GM19452 (cell line): ENCODE data around the gene PLEKHG5.
"Not testable (repeated sequence)": the region's sequence is repeated elsewhere in the genome, so short reads cannot be mapped to it uniquely, and the experiment has no call there.

Experiments
- ATAC-seq: cut with Tn5 transposase; IDR thresholded peaks from one replicate; pipeline ENCODE4 v1.9.1; 2021; ENCODE audit not compliant: unreplicated experiment

Gene PLEKHG5

GRCh38 chr1:6447016-6447817 is 44.2 kb downstream of the PLEKHG5 start:
- no peak for ATAC-seq

- no peak for ATAC-seq
Observed at GRCh38 chr1:6446665-6447015, 44.8 kb downstream of the PLEKHG5 start.

GRCh38 chr1:6445929-6446328 is 45.5 kb downstream of the PLEKHG5 start:
- not testable (repeated sequence) for ATAC-seq

- no peak for ATAC-seq
Observed at GRCh38 chr1:6445062-6445763, 46.3 kb downstream of the PLEKHG5 start.

- no peak for ATAC-seq
Observed at GRCh38 chr1:6444377-6444776, 47.1 kb downstream of the PLEKHG5 start.

- no peak for ATAC-seq
Observed at GRCh38 chr1:6443339-6444115, 47.9 kb downstream of the PLEKHG5 start.

- ATAC-seq, result no peak
Observed at GRCh38 chr1:6441586-6441985, 49.9 kb downstream of the PLEKHG5 start.

GRCh38 chr1:6440198-6441126 is 51.0 kb downstream of the PLEKHG5 start:
- no peak for ATAC-seq

GRCh38 chr1:6438047-6438525 is 53.4 kb downstream of the PLEKHG5 start:
- no peak for ATAC-seq

GRCh38 chr1:6437012-6437700 is 54.3 kb downstream of the PLEKHG5 start:
- not testable (repeated sequence) for ATAC-seq

- ATAC-seq, result not testable (repeated sequence)
Observed at GRCh38 chr1:6436277-6436676, 55.2 kb downstream of the PLEKHG5 start.

- no peak for ATAC-seq
Observed at GRCh38 chr1:6435547-6435946, 55.9 kb downstream of the PLEKHG5 start.

- ATAC-seq, result no peak
Observed at GRCh38 chr1:6435129-6435528, 56.3 kb downstream of the PLEKHG5 start.

- ATAC-seq, result no peak
Observed at GRCh38 chr1:6434186-6434585, 57.3 kb downstream of the PLEKHG5 start.

GRCh38 chr1:6431645-6432579 is 59.6 kb downstream of the PLEKHG5 start:
- not testable (repeated sequence) for ATAC-seq

GRCh38 chr1:6429660-6430411 is 61.6 kb downstream of the PLEKHG5 start:
- ATAC-seq, result not testable (repeated sequence)

GRCh38 chr1:6428453-6428852 is 63.0 kb downstream of the PLEKHG5 start:
- ATAC-seq, result not testable (repeated sequence)
